IMR-90 (cell line): ENCODE data around the gene NEK6. TPM values are rescaled to one million over a fixed set of nuclear protein-coding genes. Genes with fewer than 3 reads are reported as not detected.

Experiments
- ATAC-seq: fragments of 200-7000 bp; cut with Tn5 transposase; 2 replicates; pipeline ENCODE4 v1.9.1; 2020; ENCODE audit warnings: low read depth, mild to moderate bottlenecking, moderate library complexity
- BruUV-seq: library from RNA; stranded (reverse); fragments of 400-500 nt; replicated peaks from 2 replicates; lab custom pipeline; 2021; lab: Mats Ljungman, UMichigan
- CTCF ChIA-PET: fragments of 300-600 bp; formaldehyde crosslinking; extraction: SDS; loops from one replicate; lab custom pipeline; 2021; ENCODE audit warnings: antibody characterized with exemption; lab: Yijun Ruan, JAX
- POLR2A ChIA-PET: fragments of 300-600 bp; sonication (Branson Sonifier 250); formaldehyde crosslinking; loops from one replicate; lab custom pipeline; 2022; ENCODE audit warnings: antibody characterized with exemption; ENCODE audit not compliant: unreplicated experiment; lab: Charles Lee
- DNase-seq: peaks from one replicate; pipeline ENCODE4 v3.0.0; 2013
- H2AFZ ChIP-seq: replicated peaks from 2 replicates; pipeline ENCODE3; 2013; ENCODE audit warnings: low read length, mild to moderate bottlenecking; ENCODE audit not compliant: poor library complexity
- H2AK5ac ChIP-seq: 2 replicates; pipeline ENCODE4 v1.6.1; 2013; ENCODE audit warnings: low read depth, low read length, inconsistent platforms
- H2AK9ac ChIP-seq: replicated peaks from 2 replicates; pipeline ENCODE3; 2013; ENCODE audit warnings: mild to moderate bottlenecking, low read depth, low read length, moderate library complexity; ENCODE audit not compliant: poor library complexity
- H2BK120ac ChIP-seq: 2 replicates; pipeline ENCODE4 v1.6.1; 2013; ENCODE audit warnings: low read depth, low read length, inconsistent platforms
- H2BK15ac ChIP-seq: 3 replicates; pipeline ENCODE4 v1.6.1; 2013; ENCODE audit warnings: low read depth, low read length, inconsistent platforms
- H2BK20ac ChIP-seq: 2 replicates; pipeline ENCODE4 v1.6.1; 2013; ENCODE audit warnings: low read depth, mild to moderate bottlenecking, inconsistent platforms, low read length, moderate library complexity
- H2BK5ac ChIP-seq: 2 replicates; pipeline ENCODE4 v1.6.1; 2013; ENCODE audit warnings: mild to moderate bottlenecking, low read depth, low read length, inconsistent platforms; ENCODE audit not compliant: poor library complexity, severe bottlenecking
- H3K14ac ChIP-seq: replicated peaks from 2 replicates; pipeline ENCODE4 v1.6.1; 2013; ENCODE audit warnings: low read depth, low read length, inconsistent platforms
- H3K18ac ChIP-seq: 2 replicates; pipeline ENCODE4 v1.6.1; 2013; ENCODE audit warnings: low read depth, low read length, control low read depth
- H3K23ac ChIP-seq: 2 replicates; pipeline ENCODE4 v1.6.1; 2013; ENCODE audit warnings: low read depth, low read length, inconsistent platforms
- H3K27ac ChIP-seq: 2 replicates; pipeline ENCODE4 v1.5.1; 2013; ENCODE audit warnings: mild to moderate bottlenecking, control low read depth, low read length; ENCODE audit not compliant: insufficient read depth
- H3K27me3 ChIP-seq: 2 replicates; pipeline ENCODE4 v1.6.1; 2013; ENCODE audit warnings: low read length; ENCODE audit not compliant: control insufficient read depth, insufficient read depth
- H3K36me3 ChIP-seq: 2 replicates; pipeline ENCODE4 v1.6.1; 2013; ENCODE audit warnings: low read length, mixed read lengths; ENCODE audit not compliant: control insufficient read depth, insufficient read depth
- H3K4ac ChIP-seq: 2 replicates; pipeline ENCODE4 v1.6.1; 2013; ENCODE audit warnings: low read depth, low read length, inconsistent platforms
- H3K4me1 ChIP-seq: 2 replicates; pipeline ENCODE4 v1.6.1; 2013; ENCODE audit warnings: low read length, mixed read lengths; ENCODE audit not compliant: control insufficient read depth, insufficient read depth
- H3K4me2 ChIP-seq: 2 replicates; pipeline ENCODE4 v1.6.1; 2013; ENCODE audit warnings: low read depth, mild to moderate bottlenecking, control low read depth, low read length, moderate library complexity
- H3K4me3 ChIP-seq: 2 replicates; pipeline ENCODE4 v1.5.1; 2013; ENCODE audit warnings: low read depth, mild to moderate bottlenecking, control low read depth, low read length, moderate library complexity; ENCODE audit not compliant: insufficient read depth
- H3K56ac ChIP-seq: 2 replicates; pipeline ENCODE4 v1.6.1; 2013; ENCODE audit warnings: low read length, inconsistent platforms; ENCODE audit not compliant: insufficient read depth; ENCODE audit errors: extremely low read depth
- H3K79me1 ChIP-seq, 2 experiments: 2 replicates each; pipeline ENCODE4 v1.6.1; 2013; ENCODE audit warnings: low read length in 2 of 2, inconsistent platforms in 1 of 2, low read depth in 1 of 2
- H3K9ac ChIP-seq: 2 replicates; pipeline ENCODE4 v1.6.1; 2013; ENCODE audit warnings: low read depth, low read length, control low read depth
- H3K9me1 ChIP-seq: 2 replicates; pipeline ENCODE4 v1.6.1; 2013; ENCODE audit warnings: low read length, inconsistent platforms; ENCODE audit not compliant: insufficient read depth
- H3K9me3 ChIP-seq: 2 replicates; pipeline ENCODE4 v1.6.1; 2013; ENCODE audit warnings: low read length; ENCODE audit not compliant: control insufficient read depth, insufficient read depth
- H4K20me1 ChIP-seq: 2 replicates; pipeline ENCODE4 v1.6.1; 2013; ENCODE audit warnings: low read length, inconsistent platforms; ENCODE audit not compliant: insufficient read depth
- H4K5ac ChIP-seq: 2 replicates; pipeline ENCODE4 v1.6.1; 2013; ENCODE audit warnings: mild to moderate bottlenecking, low read depth, low read length, control low read depth
- H4K8ac ChIP-seq, 2 experiments: 2 replicates each; pipeline ENCODE4 v1.6.1; 2013; ENCODE audit warnings: low read depth in 2 of 2, low read length in 2 of 2, control low read depth in 1 of 2, inconsistent platforms in 1 of 2
- H4K91ac ChIP-seq: 2 replicates; pipeline ENCODE4 v1.6.1; 2013; ENCODE audit warnings: low read depth, low read length, inconsistent platforms; ENCODE audit not compliant: insufficient read depth
- BHLHE40 ChIP-seq: fragments of 150-350 bp; IDR thresholded peaks from 2 replicates; pipeline ENCODE4 v1.6.1; 2016; ENCODE audit warnings: mild to moderate bottlenecking, low read depth, low read length
- CEBPB ChIP-seq: IDR thresholded peaks from 2 replicates; pipeline ENCODE4 v1.6.1; 2012; ENCODE audit warnings: low read depth, low read length, improper control_type of control experiment
- CHD1 ChIP-seq: IDR thresholded peaks from 2 replicates; pipeline ENCODE4 v1.6.1; 2012; ENCODE audit warnings: low read depth, low read length, improper control_type of control experiment
- FOS ChIP-seq: fragments of 150-350 bp; IDR thresholded peaks from 2 replicates; pipeline ENCODE4 v1.6.1; 2016; ENCODE audit warnings: low read depth, low read length
- MAFK ChIP-seq: IDR thresholded peaks from 2 replicates; pipeline ENCODE4 v1.6.1; 2012; ENCODE audit warnings: low read depth, low read length, improper control_type of control experiment
- MAZ ChIP-seq: IDR thresholded peaks from 2 replicates; pipeline ENCODE4 v1.6.1; 2012; ENCODE audit warnings: low read depth, mild to moderate bottlenecking, low read length, improper control_type of control experiment, moderate library complexity, borderline replicate concordance
- MXI1 ChIP-seq: IDR thresholded peaks from 2 replicates; pipeline ENCODE4 v1.6.1; 2012; ENCODE audit warnings: low read depth, mild to moderate bottlenecking, low read length, moderate library complexity, borderline replicate concordance
- NFE2L2 ChIP-seq: fragments of 150-350 bp; IDR thresholded peaks from 2 replicates; pipeline ENCODE4 v1.6.1; 2016; ENCODE audit warnings: low read depth, mild to moderate bottlenecking, low read length
- POLR2A ChIP-seq: IDR thresholded peaks from 2 replicates; pipeline ENCODE4 v1.6.1; 2012; ENCODE audit warnings: mild to moderate bottlenecking, low read depth, low read length
- RAD21 ChIP-seq: IDR thresholded peaks from 2 replicates; pipeline ENCODE4 v1.6.1; 2012; ENCODE audit warnings: low read length, improper control_type of control experiment
- RCOR1 ChIP-seq: IDR thresholded peaks from 2 replicates; pipeline ENCODE4 v1.6.1; 2012; ENCODE audit warnings: mild to moderate bottlenecking, low read length, improper control_type of control experiment; ENCODE audit not compliant: insufficient replicate concordance
- RFX5 ChIP-seq: IDR thresholded peaks from 2 replicates; pipeline ENCODE4 v1.8.0; 2012; ENCODE audit warnings: low read depth, mild to moderate bottlenecking, low read length, moderate library complexity
- SMC3 ChIP-seq: fragments of 150-350 bp; IDR thresholded peaks from 2 replicates; pipeline ENCODE4 v1.6.1; 2016; ENCODE audit warnings: low read depth, mild to moderate bottlenecking, antibody characterized with exemption, low read length, moderate library complexity
- WGBS, 2 experiments: methylation state at CpG; one replicate each; pipeline versions ENCODE4 v1.1.5 to v1.1.7; 2013; ENCODE audit warnings: missing lambda C conversion rate in 2 of 2; ENCODE audit not compliant: insufficient read length in 1 of 2; ENCODE audit errors: extremely low coverage in 2 of 2; 5-methylcytosine and 5-hydroxymethylcytosine counted together
- dilution Hi-C: fragments of 300-500 bp; cut with HindIII; formaldehyde crosslinking; loops from one replicate; pipeline ENCODE4 v1.14.3; 2018; ENCODE audit warnings: low sequenced_read_pairs; ENCODE audit not compliant: unreplicated experiment
- in situ Hi-C: fragments of 300-500 bp; cut with MboI; formaldehyde crosslinking; loops from 3 replicates; pipeline ENCODE4 v1.14.3; 2019; ENCODE audit warnings: low sequenced_read_pairs, inconsistent platforms, mixed read lengths
- intact Hi-C: fragments of 100-400 bp; cut with micrococcal nuclease; formaldehyde crosslinking; loops from 2 replicates; pipeline ENCODE4 v1.10.0; 2022
- polyA plus RNA-seq, 3 experiments: library from polyadenylated mRNA; depleted of rRNA; stranded (reverse); fragments of >200 nt; gene quantifications; 2 replicates each; pipeline ENCODE4 v1.2.3, GENCODE V29; 2012; ENCODE audit warnings: low replicate concordance in 1 of 3
- total RNA-seq: library from RNA; depleted of rRNA; stranded (reverse); fragments of >200 nt; gene quantifications from 2 replicates; pipeline ENCODE4 v1.2.3, GENCODE V29; 2012
- TF ChIP-seq, protein P1 (sequence below): fragments of 150-350 bp; IDR thresholded peaks from 2 replicates; pipeline ENCODE4 v1.6.1; 2016; ENCODE audit warnings: low read depth, mild to moderate bottlenecking, low read length, moderate library complexity, borderline replicate concordance
- TF ChIP-seq, protein P2 (sequence below): conservative IDR thresholded peaks from 2 replicates; pipeline ENCODE4 v1.5.1; 2012; ENCODE audit warnings: mild to moderate bottlenecking, low read depth, low read length, improper control_type of control experiment
- TF ChIP-seq, protein P3 (sequence below): fragments of 150-350 bp; IDR thresholded peaks from 2 replicates; pipeline ENCODE4 v1.6.1; 2017; ENCODE audit warnings: mild to moderate bottlenecking, antibody characterized with exemption, low read length, low read depth

NEK6 gene
- total and polyA plus RNA-seq, 2 of the 4 experiments (the other 2 are of a cell fraction) = 79.9 to 112 TPM

DNA sequence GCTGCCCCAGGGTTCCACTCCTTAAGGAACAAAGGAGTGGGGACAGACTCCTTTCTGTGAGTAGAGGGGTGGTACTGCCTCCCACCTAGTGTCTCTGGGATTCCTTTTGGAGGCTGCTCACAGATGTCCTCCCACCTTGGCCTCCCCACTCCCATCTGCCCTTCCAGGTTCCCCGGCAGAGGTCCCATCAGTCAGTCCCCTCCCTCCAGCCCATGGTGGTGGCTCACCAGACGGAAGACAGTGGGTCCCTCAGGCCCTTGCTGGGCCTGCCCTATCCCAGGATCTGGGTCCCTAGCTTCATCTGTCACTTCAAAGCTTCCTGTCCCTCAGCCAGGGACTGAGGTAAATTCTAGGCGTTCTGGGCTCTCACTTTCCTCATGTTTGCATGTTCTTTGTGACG is 35.6 kb upstream of the NEK6 start:
- Histone ChIP-seq H3K79me1 (no peaks in the 10 kb centered on the region), H3K27ac (no peak overlapping the region), H4K8ac (no peak overlapping the region), H3K36me3 (no peaks in the 10 kb centered on the region), H3K9me3 (no peaks in the 10 kb centered on the region), H3K4me3 (no peak overlapping the region), H3K14ac (no peak overlapping the region), H3K27me3 (peaks cover 6% of the 10 kb centered on the region), H4K5ac (no peak overlapping the region), H2BK5ac (no peak overlapping the region), H3K18ac (no peak overlapping the region), H3K9ac (no peak overlapping the region), H2BK15ac (no peak overlapping the region), H3K4me2 (no peak overlapping the region), H3K23ac (no peak overlapping the region), H4K20me1 (no peaks in the 10 kb centered on the region), H3K4me1 (peaks cover 14% of the 10 kb centered on the region), H2AK5ac (no peak overlapping the region), H3K9me1 (peaks cover 9% of the 10 kb centered on the region), H2AK9ac (no peak overlapping the region), H3K4ac (no peak overlapping the region), H2BK120ac (no peak overlapping the region), H2BK20ac (no peak overlapping the region), H4K91ac (no peak overlapping the region), H3K56ac (no peak overlapping the region), H2AFZ (no peak overlapping the region)
- no TSS peak for BruUV-seq
- POLR2A ChIA-PET = no interaction called here
- TF ChIP-seq SMC3 (no peak), MAFK (no peak), RFX5 (no peak), RAD21 (no peak), NFE2L2 (no peak), BHLHE40 (no peak), RCOR1 (no peak), FOS (no peak), MAZ (no peak), MXI1 (no peak), CHD1 (no peak), CEBPB (no peak), POLR2A (no peak)
- TF ChIP-seq, protein P1, sequence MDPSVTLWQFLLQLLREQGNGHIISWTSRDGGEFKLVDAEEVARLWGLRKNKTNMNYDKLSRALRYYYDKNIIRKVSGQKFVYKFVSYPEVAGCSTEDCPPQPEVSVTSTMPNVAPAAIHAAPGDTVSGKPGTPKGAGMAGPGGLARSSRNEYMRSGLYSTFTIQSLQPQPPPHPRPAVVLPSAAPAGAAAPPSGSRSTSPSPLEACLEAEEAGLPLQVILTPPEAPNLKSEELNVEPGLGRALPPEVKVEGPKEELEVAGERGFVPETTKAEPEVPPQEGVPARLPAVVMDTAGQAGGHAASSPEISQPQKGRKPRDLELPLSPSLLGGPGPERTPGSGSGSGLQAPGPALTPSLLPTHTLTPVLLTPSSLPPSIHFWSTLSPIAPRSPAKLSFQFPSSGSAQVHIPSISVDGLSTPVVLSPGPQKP = no peak
- TF ChIP-seq, protein P2, sequence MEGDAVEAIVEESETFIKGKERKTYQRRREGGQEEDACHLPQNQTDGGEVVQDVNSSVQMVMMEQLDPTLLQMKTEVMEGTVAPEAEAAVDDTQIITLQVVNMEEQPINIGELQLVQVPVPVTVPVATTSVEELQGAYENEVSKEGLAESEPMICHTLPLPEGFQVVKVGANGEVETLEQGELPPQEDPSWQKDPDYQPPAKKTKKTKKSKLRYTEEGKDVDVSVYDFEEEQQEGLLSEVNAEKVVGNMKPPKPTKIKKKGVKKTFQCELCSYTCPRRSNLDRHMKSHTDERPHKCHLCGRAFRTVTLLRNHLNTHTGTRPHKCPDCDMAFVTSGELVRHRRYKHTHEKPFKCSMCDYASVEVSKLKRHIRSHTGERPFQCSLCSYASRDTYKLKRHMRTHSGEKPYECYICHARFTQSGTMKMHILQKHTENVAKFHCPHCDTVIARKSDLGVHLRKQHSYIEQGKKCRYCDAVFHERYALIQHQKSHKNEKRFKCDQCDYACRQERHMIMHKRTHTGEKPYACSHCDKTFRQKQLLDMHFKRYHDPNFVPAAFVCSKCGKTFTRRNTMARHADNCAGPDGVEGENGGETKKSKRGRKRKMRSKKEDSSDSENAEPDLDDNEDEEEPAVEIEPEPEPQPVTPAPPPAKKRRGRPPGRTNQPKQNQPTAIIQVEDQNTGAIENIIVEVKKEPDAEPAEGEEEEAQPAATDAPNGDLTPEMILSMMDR = no peak
- TF ChIP-seq, protein P3, sequence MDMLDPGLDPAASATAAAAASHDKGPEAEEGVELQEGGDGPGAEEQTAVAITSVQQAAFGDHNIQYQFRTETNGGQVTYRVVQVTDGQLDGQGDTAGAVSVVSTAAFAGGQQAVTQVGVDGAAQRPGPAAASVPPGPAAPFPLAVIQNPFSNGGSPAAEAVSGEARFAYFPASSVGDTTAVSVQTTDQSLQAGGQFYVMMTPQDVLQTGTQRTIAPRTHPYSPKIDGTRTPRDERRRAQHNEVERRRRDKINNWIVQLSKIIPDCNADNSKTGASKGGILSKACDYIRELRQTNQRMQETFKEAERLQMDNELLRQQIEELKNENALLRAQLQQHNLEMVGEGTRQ = no peak
- ATAC-seq = no peak
- DNase-seq = no peak
- 92% methylated on average over 2 of the region's 4 CpGs; no CpG with 5 or more reads in 1 of the 2 experiments for WGBS, 2 experiments
- in situ Hi-C loops = no loop called here
- dilution Hi-C loops = no loop called here
- intact Hi-C loops = no loop called here
- CTCF ChIA-PET = no interaction called here
